ENCODE measurements around the gene VWF. TPM values are rescaled to one million over a fixed set of nuclear protein-coding genes. Genes with fewer than 3 reads are reported as not detected.

VWF gene
- total and polyA plus RNA-seq, 2 experiments from 2014 or later = 0.42 to 0.56 TPM

GRCh38 chr12:6172862-6173261 is 48.4 kb upstream of the VWF start:
- Histone ChIP-seq H3K4me2 (no peak overlapping the region), H3K4me1 (ENCODE audit: insufficient read depth) (no peaks in the 10 kb centered on the region), H3K27ac (ENCODE audit: low read depth) (no peak overlapping the region), H3K4me3 (no peak overlapping the region), H3K36me3 (ENCODE audit: insufficient read depth) (no peaks in the 10 kb centered on the region), H4K20me1 (replicated peaks; ENCODE audit: insufficient read depth) (no peaks in the 10 kb centered on the region), H3K27me3 (ENCODE audit: insufficient read depth) (no peaks in the 10 kb centered on the region), H3K9me2 (ENCODE audit: insufficient read depth) (peaks cover 2% of the 10 kb centered on the region; the same call in 1 of the 2 replicates), H3K79me2 (replicated peaks; ENCODE audit: insufficient read depth) (no peaks in the 10 kb centered on the region), H2AFZ (no peak overlapping the region), H3F3A (replicated peaks; ENCODE audit: low read depth) (no peaks in the 10 kb centered on the region)
- Mint-ChIP-seq H3K9me3 (no peaks in the 10 kb centered on the region), H3K4me3 (no peak overlapping the region), H3K27me3 (ENCODE audit: insufficient read depth, low read depth, poor library complexity) (no peaks in the 10 kb centered on the region), H3K27ac (no peak overlapping the region), H3K4me1 (no peaks in the 10 kb centered on the region), H3K36me3 (ENCODE audit: low read depth) (no peaks in the 10 kb centered on the region)
- DNase-seq (ENCODE audit: low spot score) (no peak), ATAC-seq (no peak)
- TF ChIP-seq NANOG (IDR thresholded peaks at IDR 0.05; ENCODE audit: borderline replicate concordance) = no peak
- no peak for TF ChIP-seq ZNF462 (CRISPR knock-in tag; IDR thresholded peaks at IDR 0.05)
- TF ChIP-seq CREB1 (CRISPR knock-in tag; IDR thresholded peaks at IDR 0.05; ENCODE audit: low read depth) = no peak
- no peak for TF ChIP-seq CTCF (conservative IDR thresholded peaks at IDR 0.05; ENCODE audit: low read depth in 2 of 2)
- TF ChIP-seq EZH2phosphoT487 (IDR thresholded peaks at IDR 0.05; ENCODE audit: unreplicated experiment) = no peak
- no peak for TF ChIP-seq REST (IDR thresholded peaks at IDR 0.05; ENCODE audit: unreplicated experiment)
- no peak for TF ChIP-seq POLR2AphosphoS5 (IDR thresholded peaks at IDR 0.05; ENCODE audit: low read depth)
- TF ChIP-seq ZNF331 (CRISPR knock-in tag; IDR thresholded peaks at IDR 0.05; ENCODE audit: low read depth) = no peak
- no peak for TF ChIP-seq STAT1 (IDR thresholded peaks at IDR 0.05; ENCODE audit: unreplicated experiment)
